ENCODE measurements around the gene IKBKE.

IKBKE gene

GRCh38 chr1:206498685-206499084 is 28.4 kb downstream of the IKBKE start:
- no peak for DNase-seq

GRCh38 chr1:206500046-206500445 is 29.8 kb downstream of the IKBKE start:
- no peak for DNase-seq

GRCh38 chr1:206501881-206502280 is 31.6 kb downstream of the IKBKE start:
- no peak for DNase-seq

- DNase-seq, result no peak
Observed at GRCh38 chr1:206502403-206502802, 32.1 kb downstream of the IKBKE start.

GRCh38 chr1:206502812-206503211 is 32.5 kb downstream of the IKBKE start:
- no peak for DNase-seq

GRCh38 chr1:206503591-206504362 is 33.5 kb downstream of the IKBKE start:
- DNase-seq, result no peak

- no peak for DNase-seq
Observed at GRCh38 chr1:206504363-206504713, 34.1 kb downstream of the IKBKE start.

- DNase-seq, result no peak
Observed at GRCh38 chr1:206505702-206506355, 35.6 kb downstream of the IKBKE start.

GRCh38 chr1:206506405-206507283 is 36.4 kb downstream of the IKBKE start:
- DNase-seq, result peak; percentile 17

- peak; percentile 83 for DNase-seq
Observed at GRCh38 chr1:206507284-206508129, 37.2 kb downstream of the IKBKE start, which contains the start of gene RASSF5. Gene RASSF5, plus strand, starts transcription at chr1:206507531. Its CDS starts 72 bp downstream, at chr1:206507603.

- no peak for DNase-seq
Observed at GRCh38 chr1:206508130-206508889, 38.0 kb downstream of the IKBKE start.

- no peak for DNase-seq
Observed at GRCh38 chr1:206508956-206509355, 38.7 kb downstream of the IKBKE start.

- no peak for DNase-seq
Observed at GRCh38 chr1:206509612-206510257, 39.5 kb downstream of the IKBKE start.

GRCh38 chr1:206510371-206510770 is 40.1 kb downstream of the IKBKE start:
- no peak for DNase-seq

- DNase-seq, result no peak
Observed at GRCh38 chr1:206511362-206512057, 41.2 kb downstream of the IKBKE start.

GRCh38 chr1:206512058-206512850 is 42.0 kb downstream of the IKBKE start:
- DNase-seq, result no peak

- no peak for DNase-seq
Observed at GRCh38 chr1:206512851-206513180, 42.5 kb downstream of the IKBKE start.

GRCh38 chr1:206513312-206514111 is 43.2 kb downstream of the IKBKE start:
- no peak for DNase-seq

- no peak for DNase-seq
Observed at GRCh38 chr1:206514813-206515387, 44.6 kb downstream of the IKBKE start.

Measured in stimulated activated CD4-positive, alpha-beta T cell treated with anti-CD3 and anti-CD28 coated beads, Interleukin-4, amount 100 ng/mL, for 1 hour (primary cell).